Measurements from ENCODE around the gene CTNND2.

The CTNND2 gene

DNA sequence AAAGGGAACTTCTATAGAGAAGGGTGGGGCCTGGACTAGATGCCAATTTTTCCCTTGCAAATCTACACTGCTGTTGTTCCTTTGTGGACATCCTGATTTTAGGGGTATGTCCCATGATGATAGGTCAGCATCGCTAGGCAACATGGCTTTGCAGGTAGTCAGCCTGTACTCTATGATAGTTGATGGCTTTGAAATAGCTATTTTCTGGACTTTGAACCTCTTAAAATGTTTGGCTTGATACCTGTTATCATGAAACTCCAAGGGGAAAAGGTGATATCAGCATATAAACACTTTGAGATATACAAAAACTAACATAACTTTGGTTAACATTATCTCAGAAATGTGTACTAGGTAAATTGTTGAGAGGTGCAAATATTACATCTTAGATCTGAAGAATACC lies 533.2 kb downstream of the CTNND2 start:
- no peak for DNase-seq (ENCODE audit: low spot score)
- TF ChIP-seq CTCF (conservative IDR thresholded peaks at IDR 0.05; ENCODE audit: low read depth), result no peak
- POLR2A ChIA-PET (ENCODE audit: low non-redundant PET), result no interaction called here
- CTCF ChIA-PET, result no interaction called here
- H3K27ac ChIP-seq, result no peak overlapping the region

DNA sequence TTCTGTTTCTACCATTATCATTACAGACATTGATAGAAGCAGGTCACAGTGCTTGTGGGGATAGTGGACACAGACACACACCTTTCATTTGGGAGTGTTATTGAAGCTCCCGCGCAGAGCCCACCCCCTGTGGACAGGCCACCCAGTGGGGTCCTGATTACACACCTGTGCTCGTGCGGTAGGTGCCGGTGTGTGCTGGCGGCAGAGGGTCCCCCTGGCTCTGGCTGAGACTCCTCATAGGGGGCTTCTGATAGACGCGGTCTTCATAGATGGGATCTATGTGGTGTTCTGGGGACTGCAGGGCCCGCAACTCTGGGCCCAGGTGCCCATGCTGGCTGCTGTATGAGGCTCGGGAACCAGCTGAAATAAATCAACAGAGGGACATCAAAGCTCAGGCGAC lies 539.7 kb downstream of the CTNND2 start:
- TF ChIP-seq CTCF (conservative IDR thresholded peaks at IDR 0.05; ENCODE audit: low read depth), result no peak
- ChIA-PET POLR2A (ENCODE audit: low non-redundant PET) (no interaction called here), CTCF (no interaction called here)
- DNase-seq (ENCODE audit: low spot score), result no peak
- no peak overlapping the region for H3K27ac ChIP-seq

DNA sequence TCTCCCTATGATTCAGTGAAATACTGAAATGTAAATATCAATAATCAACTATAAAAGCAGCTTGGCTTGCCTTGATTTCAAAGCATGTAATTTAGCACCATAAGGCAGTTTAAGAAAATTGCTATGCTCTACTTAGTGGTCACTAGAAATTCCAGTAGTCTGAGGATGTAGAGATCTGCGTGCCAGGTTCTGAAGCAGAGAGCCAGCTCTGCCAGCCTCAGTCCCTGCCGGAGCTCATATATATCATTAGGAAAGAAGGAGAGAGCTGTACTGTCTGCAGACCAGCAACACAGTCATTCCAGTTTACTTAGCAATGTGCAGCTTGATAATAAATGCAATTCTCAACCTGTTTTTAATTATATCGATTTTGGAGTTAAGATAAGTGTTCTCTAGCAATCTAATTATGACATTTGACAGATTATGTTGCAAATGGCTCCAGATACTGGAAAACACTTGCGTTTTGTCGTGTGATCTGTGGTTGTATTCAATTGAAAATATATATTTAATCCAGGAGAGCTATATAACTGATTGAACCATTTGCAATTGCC lies 540.5 kb downstream of the CTNND2 start:
- DNase-seq (ENCODE audit: low spot score), result no peak
- CTCF ChIA-PET, result no interaction called here
- H3K27ac ChIP-seq, result no peak overlapping the region
- TF ChIP-seq CTCF (conservative IDR thresholded peaks at IDR 0.05; ENCODE audit: low read depth), result no peak
- POLR2A ChIA-PET (ENCODE audit: low non-redundant PET), result no interaction called here

DNA sequence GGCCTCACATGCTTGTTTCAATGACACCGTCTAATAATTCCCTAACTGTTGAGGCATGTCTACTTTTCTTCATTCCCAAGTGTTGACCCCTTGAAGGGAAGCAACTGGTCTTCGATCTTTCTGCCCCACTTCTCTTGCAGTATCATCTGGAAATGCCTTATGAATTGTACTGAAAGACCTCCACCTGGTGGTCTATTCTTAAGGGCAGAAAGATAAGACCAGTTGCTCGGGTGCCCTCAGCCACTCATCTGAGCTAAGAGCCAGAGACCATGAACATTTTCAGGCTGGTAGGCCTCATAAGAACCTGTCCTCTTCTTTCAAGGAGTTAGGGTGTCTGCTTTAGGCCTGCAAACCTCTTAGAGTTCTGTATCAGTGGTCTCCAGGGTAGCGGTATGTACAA lies 542.5 kb downstream of the CTNND2 start:
- H3K27ac ChIP-seq, result no peak overlapping the region
- no peak for TF ChIP-seq CTCF (conservative IDR thresholded peaks at IDR 0.05; ENCODE audit: low read depth)
- ChIA-PET CTCF (no interaction called here), POLR2A (ENCODE audit: low non-redundant PET) (no interaction called here)
- DNase-seq (ENCODE audit: low spot score), result no peak

DNA sequence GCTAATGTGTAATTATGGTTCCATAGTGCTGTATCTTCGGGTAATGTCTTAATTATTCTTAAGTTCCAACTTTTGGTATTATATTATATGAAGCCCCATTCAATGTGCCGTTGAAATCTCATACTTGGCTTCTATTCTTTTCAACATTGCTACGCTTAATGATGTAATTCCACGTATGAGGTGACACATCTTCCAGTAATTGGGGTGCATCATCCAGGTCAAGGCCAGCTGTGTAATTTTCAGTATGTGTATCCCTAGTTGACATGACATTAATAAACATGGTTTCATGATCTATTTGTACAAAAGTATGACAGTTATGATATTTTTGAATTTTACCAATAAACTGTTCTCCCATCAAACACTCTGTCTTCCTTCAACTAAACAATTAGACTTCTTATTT lies 546.3 kb downstream of the CTNND2 start:
- POLR2A ChIA-PET (ENCODE audit: low non-redundant PET), result no interaction called here
- no peak for DNase-seq (ENCODE audit: low spot score)
- TF ChIP-seq CTCF (conservative IDR thresholded peaks at IDR 0.05; ENCODE audit: low read depth), result no peak
- H3K27ac ChIP-seq, result no peak overlapping the region
- CTCF ChIA-PET, result interaction anchor here (1.1 kb wide), 1 partner anchor 12 kb away, joined by 3 read pairs; no protein-coding TSS in a partner anchor

DNA sequence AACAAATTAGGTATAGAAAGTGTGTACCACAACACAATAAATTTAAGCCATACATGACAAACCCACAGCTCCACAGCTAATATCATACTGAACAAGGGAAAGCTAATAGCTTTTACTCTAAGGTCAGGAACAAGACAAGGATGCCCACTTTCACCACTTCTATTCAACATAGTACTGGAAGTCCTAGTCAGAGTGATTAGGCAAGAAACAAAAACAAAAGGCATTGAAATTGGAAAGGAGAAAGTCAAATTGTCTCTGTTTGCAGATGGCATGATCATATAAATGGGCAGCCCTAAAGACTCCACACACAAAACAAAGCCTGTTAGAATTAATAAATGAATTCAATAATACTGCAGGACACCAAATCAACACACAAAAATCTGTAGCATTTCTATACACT lies 548.8 kb downstream of the CTNND2 start:
- TF ChIP-seq CTCF (conservative IDR thresholded peaks at IDR 0.05; ENCODE audit: low read depth), result no peak
- no peak for DNase-seq (ENCODE audit: low spot score)
- no peak overlapping the region for H3K27ac ChIP-seq
- ChIA-PET CTCF (interaction anchor here (0.6 kb wide), 1 partner anchor 181 kb away, joined by 4 read pairs; no protein-coding TSS in a partner anchor), POLR2A (ENCODE audit: low non-redundant PET) (no interaction called here)

DNA sequence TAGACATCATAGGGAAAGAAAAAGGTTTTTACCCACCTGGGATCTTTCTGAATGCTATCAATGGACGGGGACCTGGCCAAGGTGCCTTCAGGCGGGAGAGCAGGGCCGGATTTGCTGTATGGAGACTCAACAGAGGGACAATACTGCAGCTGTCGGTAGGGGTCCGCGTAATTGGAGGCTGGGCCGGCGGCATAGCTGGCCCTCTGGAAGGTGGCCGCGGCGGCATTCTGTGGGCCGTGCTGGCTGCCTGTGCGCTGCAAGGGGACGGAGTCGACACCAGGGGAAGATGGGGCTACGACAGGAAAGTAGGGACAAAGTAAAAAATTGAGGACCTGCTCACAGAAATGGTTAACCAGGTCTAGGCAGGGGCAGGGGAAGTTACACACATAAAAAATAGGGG lies 557.9 kb downstream of the CTNND2 start:
- ChIA-PET POLR2A (ENCODE audit: low non-redundant PET) (no interaction called here), CTCF (no interaction called here)
- H3K27ac ChIP-seq, result no peak overlapping the region
- TF ChIP-seq CTCF (conservative IDR thresholded peaks at IDR 0.05; ENCODE audit: low read depth), result no peak
- no peak for DNase-seq (ENCODE audit: low spot score)

Measured in RWPE1 (cell line).